SJSA1 (cell line): ENCODE data around the gene NCF4. TPM values are rescaled to one million over a fixed set of nuclear protein-coding genes. Genes with fewer than 3 reads are reported as not detected.

Experiments
- DNase-seq, 2 experiments: peaks; one replicate each; pipeline ENCODE4 v3.0.0-alpha.2; 2015 to 2020; ENCODE audit warnings: low spot score in 2 of 2, low read depth in 1 of 2
- H3K27ac ChIP-seq: fragments of 250-450 bp; sonication (Bioruptor Pico); 2 replicates; pipeline ENCODE4 v1.5.1; 2020; ENCODE audit warnings: mild to moderate bottlenecking, moderate library complexity
- H3K27me3 ChIP-seq: fragments of 250-450 bp; sonication (Bioruptor Pico); replicated peaks from 2 replicates; pipeline ENCODE4 v1.5.1; 2020; ENCODE audit warnings: mild to moderate bottlenecking, moderate library complexity
- H3K36me3 ChIP-seq: fragments of 250-450 bp; sonication (Bioruptor Pico); 2 replicates; pipeline ENCODE4 v1.5.1; 2020; ENCODE audit warnings: mild to moderate bottlenecking
- H3K4me1 ChIP-seq: fragments of 250-450 bp; sonication (Bioruptor Pico); replicated peaks from 2 replicates; pipeline ENCODE4 v1.6.1; 2021; ENCODE audit warnings: mild to moderate bottlenecking
- H3K4me3 ChIP-seq: fragments of 250-450 bp; sonication (Bioruptor Pico); 2 replicates; pipeline ENCODE4 v1.5.1; 2020; ENCODE audit warnings: mild to moderate bottlenecking
- H3K9me3 ChIP-seq: fragments of 250-450 bp; sonication (Bioruptor Pico); replicated peaks from 2 replicates; pipeline ENCODE4 v1.5.1; 2020; ENCODE audit warnings: mild to moderate bottlenecking
- total RNA-seq: library from RNA; depleted of rRNA; stranded (reverse); fragments of >200 nt; shearing (Covaris generic); gene quantifications from 2 replicates; pipeline ENCODE4 v1.2.3, GENCODE V29; 2014

The NCF4 gene
- total RNA-seq, 1 experiment from 2014 or later = not detected

GRCh38 chr22:36826262-36826661 is 34.5 kb upstream of the NCF4 start:
- DNase-seq = no peak
- peaks cover 16% of the 10 kb centered on the region; the same call in 1 of the 2 replicates for H3K27me3 ChIP-seq
- H3K27ac ChIP-seq = no peak overlapping the region
- H3K9me3 ChIP-seq = no peaks in the 10 kb centered on the region
- no peak overlapping the region for H3K4me3 ChIP-seq
- H3K36me3 ChIP-seq = no peaks in the 10 kb centered on the region
- no peaks in the 10 kb centered on the region for H3K4me1 ChIP-seq

- 0 out of 2 replicates have a peak, but pooled peaks cover 16% of the 10 kb centered on the region for H3K27me3 ChIP-seq
- H3K9me3 ChIP-seq = no peaks in the 10 kb centered on the region
- DNase-seq = no peak
- no peak overlapping the region for H3K27ac ChIP-seq
- H3K4me1 ChIP-seq = no peaks in the 10 kb centered on the region
- H3K36me3 ChIP-seq = no peaks in the 10 kb centered on the region
- H3K4me3 ChIP-seq = no peak overlapping the region
Observed at GRCh38 chr22:36828815-36829214, 32.0 kb upstream of the NCF4 start.

GRCh38 chr22:36829370-36830002 is 31.3 kb upstream of the NCF4 start:
- no peak for DNase-seq
- Histone ChIP-seq H3K4me3 (no peak overlapping the region), H3K27me3 (0 out of 2 replicates have a peak, but pooled peaks cover 16% of the 10 kb centered on the region), H3K27ac (no peak overlapping the region), H3K36me3 (no peaks in the 10 kb centered on the region), H3K9me3 (no peaks in the 10 kb centered on the region), H3K4me1 (no peaks in the 10 kb centered on the region)

- Histone ChIP-seq H3K9me3 (no peaks in the 10 kb centered on the region), H3K27me3 (0 out of 2 replicates have a peak, but pooled peaks cover 13% of the 10 kb centered on the region), H3K27ac (no peak overlapping the region), H3K4me3 (no peak overlapping the region), H3K36me3 (no peaks in the 10 kb centered on the region), H3K4me1 (no peaks in the 10 kb centered on the region)
- DNase-seq = no peak
Observed at GRCh38 chr22:36830601-36831000, 30.2 kb upstream of the NCF4 start.

GRCh38 chr22:36831206-36831605 is 29.6 kb upstream of the NCF4 start:
- H3K27me3 ChIP-seq = 0 out of 2 replicates have a peak, but pooled peaks cover 10% of the 10 kb centered on the region
- no peaks in the 10 kb centered on the region for H3K4me1 ChIP-seq
- H3K27ac ChIP-seq = no peak overlapping the region
- H3K36me3 ChIP-seq = no peaks in the 10 kb centered on the region
- H3K9me3 ChIP-seq = no peaks in the 10 kb centered on the region
- DNase-seq = no peak
- no peak overlapping the region for H3K4me3 ChIP-seq

- Histone ChIP-seq H3K4me1 (no peaks in the 10 kb centered on the region), H3K27me3 (0 out of 2 replicates have a peak, but pooled peaks cover 10% of the 10 kb centered on the region), H3K36me3 (no peaks in the 10 kb centered on the region), H3K4me3 (no peak overlapping the region), H3K9me3 (no peaks in the 10 kb centered on the region), H3K27ac (no peak overlapping the region)
- no peak for DNase-seq
Observed at GRCh38 chr22:36831717-36832116, 29.1 kb upstream of the NCF4 start.

GRCh38 chr22:36833073-36833472 is 27.7 kb upstream of the NCF4 start:
- Histone ChIP-seq H3K27ac (no peak overlapping the region), H3K4me1 (no peaks in the 10 kb centered on the region), H3K4me3 (no peak overlapping the region), H3K27me3 (0 out of 2 replicates have a peak, but pooled peaks cover 3% of the 10 kb centered on the region), H3K36me3 (no peaks in the 10 kb centered on the region), H3K9me3 (no peaks in the 10 kb centered on the region; the same call in 1 of the 2 replicates)
- DNase-seq = no peak

- no peak overlapping the region for H3K27ac ChIP-seq
- DNase-seq = no peak
- H3K4me1 ChIP-seq = peaks cover 7% of the 10 kb centered on the region
- no peaks in the 10 kb centered on the region; the same call in 1 of the 2 replicates for H3K9me3 ChIP-seq
- H3K27me3 ChIP-seq = no peaks in the 10 kb centered on the region
- no peak overlapping the region for H3K4me3 ChIP-seq
- no peaks in the 10 kb centered on the region for H3K36me3 ChIP-seq
Observed at GRCh38 chr22:36835903-36836302, 24.9 kb upstream of the NCF4 start.

GRCh38 chr22:36838119-36839030 is 22.4 kb upstream of the NCF4 start:
- H3K9me3 ChIP-seq = no peaks in the 10 kb centered on the region; the same call in 1 of the 2 replicates
- no peaks in the 10 kb centered on the region for H3K36me3 ChIP-seq
- peaks cover 7% of the 10 kb centered on the region for H3K4me1 ChIP-seq
- no peak overlapping the region for H3K27ac ChIP-seq
- DNase-seq = peak in 1 of 2 experiments; percentile 12
- H3K4me3 ChIP-seq = no peak overlapping the region
- no peaks in the 10 kb centered on the region; the same call in 1 of the 2 replicates for H3K27me3 ChIP-seq

- H3K9me3 ChIP-seq = no peaks in the 10 kb centered on the region; the same call in 1 of the 2 replicates
- no peak overlapping the region for H3K27ac ChIP-seq
- H3K4me1 ChIP-seq = peaks cover 7% of the 10 kb centered on the region
- H3K27me3 ChIP-seq = peaks cover 1% of the 10 kb centered on the region; the same call in 1 of the 2 replicates
- no peak overlapping the region for H3K4me3 ChIP-seq
- H3K36me3 ChIP-seq = no peaks in the 10 kb centered on the region
- no peak for DNase-seq
Observed at GRCh38 chr22:36839356-36840073, 21.3 kb upstream of the NCF4 start.

GRCh38 chr22:36840106-36840505 is 20.7 kb upstream of the NCF4 start:
- Histone ChIP-seq H3K36me3 (no peaks in the 10 kb centered on the region), H3K27me3 (peaks cover 3% of the 10 kb centered on the region; the same call in 1 of the 2 replicates), H3K27ac (no peak overlapping the region), H3K4me3 (no peak overlapping the region), H3K9me3 (no peaks in the 10 kb centered on the region; the same call in 1 of the 2 replicates), H3K4me1 (peaks cover 7% of the 10 kb centered on the region)
- no peak for DNase-seq

GRCh38 chr22:36846271-36846670 is 14.5 kb upstream of the NCF4 start:
- no peak for DNase-seq
- peaks cover 14% of the 10 kb centered on the region; the same call in 1 of the 2 replicates for H3K27me3 ChIP-seq
- H3K4me3 ChIP-seq = no peak overlapping the region
- H3K4me1 ChIP-seq = no peaks in the 10 kb centered on the region
- no peaks in the 10 kb centered on the region for H3K36me3 ChIP-seq
- H3K9me3 ChIP-seq = no peaks in the 10 kb centered on the region
- H3K27ac ChIP-seq = no peak overlapping the region

GRCh38 chr22:36846949-36847348 is 13.9 kb upstream of the NCF4 start:
- peaks cover 14% of the 10 kb centered on the region; the same call in 1 of the 2 replicates for H3K27me3 ChIP-seq
- H3K4me1 ChIP-seq = no peaks in the 10 kb centered on the region

More at GRCh38 chr22:36846949-36847348, 13.9 kb upstream of the NCF4 start:
- no peak for DNase-seq
- Histone ChIP-seq H3K36me3 (no peaks in the 10 kb centered on the region), H3K9me3 (no peaks in the 10 kb centered on the region), H3K27ac (no peak overlapping the region), H3K4me3 (no peak overlapping the region)
